Stimulated activated CD4-positive, alpha-beta T cell treated with anti-CD3 and anti-CD28 coated beads, Interleukin-15, amount 100 ng/mL, for 1 hour (primary cell): ENCODE measurements around the gene PRKN.
"Not testable (repeated sequence)": the region's sequence is repeated elsewhere in the genome, so short reads cannot be mapped to it uniquely, and the experiment has no call there.

ENCODE experiments used
- DNase-seq, 2 donors: peaks; one replicate each; pipeline ENCODE4 v3.0.0-alpha.2; 2020; ENCODE audit warnings: low read depth in 1 of 2, low spot score in 1 of 2

PRKN gene

GRCh38 chr6:161833099-161833860 lies 894.3 kb downstream of the PRKN start:
- no peak for DNase-seq

- no peak for DNase-seq
Observed at GRCh38 chr6:161832622-161833021, 894.9 kb downstream of the PRKN start.

DNA sequence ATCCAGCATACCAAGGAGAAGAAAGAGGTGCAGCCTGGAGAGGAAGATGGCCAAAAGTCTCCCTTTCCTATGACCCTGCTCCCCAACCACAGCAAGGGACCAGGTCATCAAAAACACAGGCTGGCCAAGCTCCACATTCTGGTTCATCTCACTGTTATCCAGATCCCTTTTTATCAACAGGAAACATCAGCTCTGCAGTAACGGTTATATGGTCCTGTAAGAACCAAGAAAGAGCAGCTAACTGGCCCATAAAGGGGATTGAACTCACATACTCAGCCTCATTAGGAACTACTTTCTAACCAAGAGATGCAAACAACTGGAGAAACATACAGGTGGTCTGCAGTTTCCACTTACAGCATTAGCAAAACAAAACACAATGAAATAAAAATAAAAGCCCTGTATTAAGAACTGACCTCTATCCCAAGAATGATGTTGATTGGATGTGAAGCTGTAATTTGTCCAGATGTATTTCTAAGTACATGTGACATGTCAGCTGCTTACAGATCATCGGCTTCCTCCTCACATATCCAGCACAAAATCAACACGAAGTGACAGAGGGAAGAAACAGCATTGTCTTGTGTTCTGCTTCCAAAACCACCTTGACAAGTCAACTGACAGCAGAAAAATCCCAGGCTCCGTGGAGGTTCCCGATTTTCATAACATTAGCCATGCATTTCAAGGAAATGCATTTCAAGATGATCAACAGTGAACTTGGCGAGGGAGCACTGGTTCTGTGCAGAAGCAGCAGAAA lies 896.5 kb downstream of the PRKN start:
- DNase-seq = no peak

DNA sequence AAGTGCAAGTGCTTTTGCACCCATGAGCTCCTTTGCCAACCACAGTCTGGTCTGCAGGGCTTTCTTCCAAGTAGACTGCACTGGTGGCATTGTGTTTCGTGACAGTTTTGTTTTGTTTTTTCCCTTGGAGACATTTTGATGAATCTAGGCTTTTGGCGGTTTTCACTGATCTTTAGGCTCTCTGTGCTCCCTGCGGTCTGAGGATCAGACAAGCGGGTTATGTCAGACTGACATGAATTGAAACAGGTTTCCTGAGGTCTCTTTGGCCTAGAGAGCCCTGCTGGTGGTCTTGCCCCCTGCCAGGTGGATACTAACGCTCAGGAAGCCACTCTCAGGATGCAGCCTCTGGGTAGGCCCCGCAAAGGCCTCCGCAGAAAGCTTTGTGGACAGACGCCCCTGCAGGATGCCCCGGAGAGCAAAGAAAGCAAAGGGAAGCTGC lies 898.3 kb downstream of the PRKN start:
- DNase-seq = no peak

DNA sequence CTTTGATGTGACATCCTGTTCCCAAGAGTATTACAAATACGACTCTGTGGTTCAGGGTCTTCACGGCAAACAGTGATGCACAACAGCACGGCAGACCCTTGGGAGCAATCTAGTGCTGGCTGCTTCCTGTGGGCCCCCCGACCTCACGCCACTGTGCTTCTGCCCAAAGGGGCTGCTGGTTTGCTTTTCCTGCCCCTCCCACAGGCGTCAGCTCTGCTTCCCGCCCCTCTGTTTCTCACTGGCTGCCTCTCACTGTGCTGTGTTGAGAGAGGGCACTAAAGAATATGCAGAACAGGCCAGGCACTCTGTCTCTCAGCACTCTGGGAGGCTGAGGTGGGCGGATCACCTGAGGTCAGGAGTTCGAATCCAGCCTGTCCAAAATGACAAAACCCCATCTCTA lies 899.2 kb downstream of the PRKN start:
- no peak for DNase-seq

GRCh38 chr6:161826512-161826911 lies 901.1 kb downstream of the PRKN start:
- DNase-seq = no peak

GRCh38 chr6:161822204-161822603 lies 905.4 kb downstream of the PRKN start:
- not testable (repeated sequence) for DNase-seq

GRCh38 chr6:161817881-161818280 lies 909.7 kb downstream of the PRKN start:
- DNase-seq = no peak

GRCh38 chr6:161815965-161816364 lies 911.6 kb downstream of the PRKN start:
- no peak for DNase-seq

DNA sequence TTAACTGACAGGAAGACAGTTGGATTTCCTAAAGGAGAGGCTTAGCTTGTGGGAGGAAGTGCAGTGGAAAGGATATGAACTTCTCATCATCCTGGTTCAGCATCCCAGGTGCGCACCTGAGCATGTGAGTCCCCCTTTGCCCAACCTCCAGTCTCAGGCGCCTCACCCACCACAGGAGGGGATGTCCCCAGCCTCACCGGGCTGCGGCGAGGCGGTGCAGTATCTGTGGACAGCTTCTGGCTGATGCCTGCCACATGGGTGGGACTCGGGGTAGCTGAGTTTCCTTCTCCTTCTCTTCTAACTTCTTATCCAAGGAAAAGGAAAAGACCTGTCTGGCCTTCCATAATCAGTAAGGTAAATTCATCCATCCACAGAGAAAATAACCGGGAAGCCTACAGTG lies 914.4 kb downstream of the PRKN start:
- DNase-seq = no peak

GRCh38 chr6:161809971-161810370 lies 917.6 kb downstream of the PRKN start:
- no peak for DNase-seq

- no peak for DNase-seq
Observed at GRCh38 chr6:161804838-161805237, 922.7 kb downstream of the PRKN start.

DNA sequence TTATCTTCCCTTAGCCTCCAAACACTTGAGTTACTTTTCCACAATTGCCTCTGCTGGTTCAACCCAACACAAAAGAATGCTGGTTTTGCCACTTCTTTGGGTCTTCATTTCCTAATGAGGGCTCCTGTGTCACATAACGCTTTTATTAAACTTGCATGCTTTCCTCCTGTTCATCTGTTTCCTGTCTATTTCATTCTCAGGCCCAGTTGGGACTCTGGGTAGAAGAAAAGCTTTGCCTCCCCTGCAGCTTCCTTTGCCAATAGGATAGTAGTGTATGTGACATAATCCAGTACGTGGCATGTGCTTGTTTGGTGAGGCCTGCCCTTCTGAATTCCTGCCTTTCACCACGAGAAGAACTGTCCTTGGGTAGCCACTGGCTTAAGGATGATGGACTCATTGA lies 924.4 kb downstream of the PRKN start:
- DNase-seq = no peak

- no peak for DNase-seq
Observed at GRCh38 chr6:161802231-161802630, 925.3 kb downstream of the PRKN start.

GRCh38 chr6:161798844-161799394 lies 928.6 kb downstream of the PRKN start:
- no peak for DNase-seq

- no peak for DNase-seq
Observed at GRCh38 chr6:161796681-161797080, 930.9 kb downstream of the PRKN start.

DNA sequence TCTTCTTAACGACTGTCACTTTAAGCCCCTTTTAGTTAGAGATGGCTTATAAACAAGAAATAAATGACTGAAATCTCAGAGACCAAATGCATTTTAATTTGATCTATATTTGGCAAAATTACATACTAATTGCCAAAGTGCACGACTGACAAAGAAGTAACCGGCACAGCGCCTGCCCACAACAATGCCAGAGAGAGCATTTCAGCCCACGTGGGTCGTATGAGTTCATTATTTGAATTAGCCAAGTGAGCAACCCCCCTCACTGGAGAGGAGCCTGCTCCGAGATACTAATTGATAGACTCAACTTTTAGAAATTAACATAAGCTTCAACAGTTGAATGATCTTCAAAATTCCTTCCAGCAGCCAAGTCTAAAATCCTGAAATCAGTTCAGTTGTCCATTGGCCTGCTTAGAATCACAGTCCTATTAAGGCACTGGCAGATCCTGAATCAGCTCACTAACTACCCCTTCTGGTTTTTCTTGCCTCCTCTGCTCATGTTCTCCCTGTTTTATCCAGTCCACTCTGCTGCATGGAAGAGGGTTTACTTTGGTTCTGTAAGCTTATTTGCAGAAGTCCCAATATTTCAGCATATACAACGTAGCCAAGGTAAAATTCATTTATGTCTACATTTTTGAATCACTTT lies 934.6 kb downstream of the PRKN start:
- no peak for DNase-seq

DNA sequence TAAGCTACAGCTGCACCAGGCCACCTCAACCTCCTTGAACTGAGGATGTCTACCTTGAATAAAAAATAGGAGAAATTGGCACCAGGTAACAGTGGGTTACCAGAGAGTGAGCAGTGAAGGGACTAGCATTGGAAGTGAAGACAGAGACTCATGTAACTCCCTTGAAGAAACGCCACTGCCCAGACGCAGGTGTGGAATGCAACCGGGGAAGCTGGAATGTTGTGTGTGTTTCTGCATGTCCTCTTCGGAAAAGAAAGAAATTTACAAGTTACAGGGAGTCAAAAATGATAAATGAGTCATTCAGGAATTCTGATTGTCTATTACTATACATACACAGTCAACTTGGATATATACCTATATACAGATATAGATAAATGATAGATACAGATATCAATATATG lies 939.0 kb downstream of the PRKN start:
- no peak for DNase-seq

DNA sequence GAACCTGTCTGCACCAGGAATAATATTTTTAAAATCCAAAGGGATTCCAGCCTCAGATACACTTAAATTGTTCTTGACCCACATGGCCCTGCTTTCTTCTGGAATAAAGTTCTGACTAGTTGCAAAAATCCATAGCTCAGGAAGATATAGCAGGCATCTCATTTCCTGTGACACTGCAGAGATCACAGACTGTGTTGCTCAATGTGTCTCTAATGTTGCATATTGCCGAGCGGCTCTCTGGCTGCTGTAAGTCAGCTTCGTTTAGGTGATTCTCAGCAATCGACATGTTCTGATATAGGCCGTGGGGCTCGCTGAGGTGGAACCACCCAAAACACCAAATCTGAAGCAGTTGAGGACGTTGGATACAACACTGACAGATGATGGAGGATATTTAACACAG lies 955.4 kb downstream of the PRKN start:
- no peak for DNase-seq

DNA sequence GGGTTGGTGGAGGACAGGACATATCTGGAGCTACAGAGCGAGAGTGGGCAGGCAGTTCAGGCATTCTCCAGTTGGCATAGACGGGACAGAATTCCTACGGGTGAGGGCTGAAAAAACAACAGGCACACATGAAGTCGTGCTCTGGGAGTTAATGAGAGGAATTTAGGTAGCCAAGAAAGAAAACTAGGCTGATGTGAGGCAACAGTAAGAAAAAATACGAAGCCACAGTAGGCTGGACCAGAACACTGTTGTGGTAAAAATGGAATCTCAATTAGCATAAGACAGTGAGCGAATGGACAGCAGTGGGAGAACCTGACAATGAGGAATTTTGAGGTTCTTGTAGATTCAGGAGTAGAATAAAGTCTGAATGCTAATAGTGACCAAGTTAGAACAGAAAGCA lies 965.6 kb downstream of the PRKN start:
- DNase-seq = no peak

DNA sequence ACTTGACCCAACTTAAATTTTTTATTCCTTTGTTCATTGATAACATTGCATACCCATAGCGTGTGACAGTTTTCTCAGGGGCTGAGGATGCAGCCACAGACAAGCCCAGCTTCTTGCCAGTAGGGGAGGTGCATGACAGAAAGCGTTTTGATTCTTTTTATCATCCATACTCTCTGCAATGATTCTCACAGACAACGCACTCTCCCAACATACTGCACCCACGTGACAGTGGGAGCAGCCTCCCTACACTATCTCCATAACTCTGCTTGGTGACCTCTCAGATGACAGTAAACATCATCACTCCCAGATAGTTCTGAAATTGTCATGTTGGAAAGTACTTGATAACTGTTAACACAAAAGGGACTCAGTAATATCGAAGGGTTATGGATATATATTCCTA lies 972.5 kb downstream of the PRKN start:
- DNase-seq = no peak

- DNase-seq = no peak
Observed at GRCh38 chr6:161750686-161751085, 976.9 kb downstream of the PRKN start.
